G401 (cell line): ENCODE results near the gene ZMYM1. TPM values are rescaled to one million over a fixed set of nuclear protein-coding genes. Genes with fewer than 3 reads are reported as not detected.
"Not testable (repeated sequence)": the region's sequence is repeated elsewhere in the genome, so short reads cannot be mapped to it uniquely, and the experiment has no call there.

Source experiments
- DNase-seq: peaks from one replicate; pipeline ENCODE4 v3.0.0-alpha.2; 2015; ENCODE audit warnings: low spot score
- in situ Hi-C: cut with HindIII; loops from 2 replicates; pipeline ENCODE4 v1.10.0; 2016; ENCODE audit warnings: low sequenced_read_pairs, mixed read lengths
- total RNA-seq: library from RNA; depleted of rRNA; stranded (reverse); fragments of >200 nt; shearing (Covaris generic); gene quantifications from 2 replicates; pipeline ENCODE4 v1.2.3, GENCODE V29; 2014; rRNA removed

The ZMYM1 gene
- total RNA-seq, 1 experiment from 2014 or later, result 18.8 TPM

DNA sequence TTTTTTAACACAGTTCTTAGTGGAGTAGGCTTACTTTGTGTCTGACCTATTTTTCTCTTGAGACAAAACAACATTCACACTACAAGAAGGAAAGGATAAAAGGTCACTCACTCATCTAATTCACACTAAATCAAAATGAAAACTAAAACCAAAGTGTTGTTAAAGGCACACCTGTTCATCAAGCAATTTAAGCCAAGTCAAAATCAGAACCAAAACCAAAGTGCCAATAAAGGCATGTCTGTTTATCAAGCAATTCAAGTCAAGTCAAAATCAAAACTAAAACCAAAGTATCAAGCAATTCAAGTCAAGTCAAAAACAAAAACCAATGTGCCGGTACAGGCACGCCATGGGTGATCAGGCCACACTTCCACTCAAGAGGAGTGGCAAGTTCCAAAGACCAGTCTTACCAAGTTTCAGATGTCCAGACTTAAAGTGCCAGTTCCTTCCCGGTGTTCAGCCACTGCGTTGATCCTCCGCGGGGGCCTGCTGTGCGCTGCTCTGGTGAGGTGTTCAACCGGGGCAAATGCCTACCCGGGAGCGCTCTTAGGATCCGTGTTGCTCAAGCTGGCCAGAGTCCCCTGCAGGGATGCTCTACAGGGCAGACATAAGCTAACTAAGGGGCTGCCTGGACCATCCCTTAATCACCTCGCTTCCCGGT is 66.8 kb downstream of the ZMYM1 start:
- DNase-seq, in situ Hi-C loops: not testable (repeated sequence)

GRCh38 chr1:35151220-35151619 is 72.0 kb downstream of the ZMYM1 start:
- in situ Hi-C loops, result no loop called here
- no peak for DNase-seq

DNA sequence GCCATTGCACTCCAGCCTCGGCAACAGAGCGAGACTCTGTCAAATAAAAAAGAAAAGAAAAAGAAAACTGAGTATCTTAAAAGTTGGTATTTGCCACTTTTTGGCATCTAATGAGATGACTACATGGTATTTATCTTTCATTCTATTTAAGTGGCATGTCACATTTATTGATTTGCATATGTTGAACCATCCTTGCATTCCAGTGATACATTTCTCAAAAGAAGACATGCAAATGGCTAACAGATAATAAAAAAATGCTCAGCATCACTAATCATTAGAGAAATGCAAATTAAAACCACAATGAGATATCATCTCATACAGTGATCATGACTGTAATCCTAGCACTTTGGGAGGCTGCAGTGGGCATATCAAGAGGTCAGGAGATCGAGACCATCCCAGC is 85.7 kb downstream of the ZMYM1 start:
- in situ Hi-C loops, result no loop called here

More for the DNA sequence above, 85.7 kb downstream of the ZMYM1 start:
- no peak for DNase-seq

Other genes with a start within 250 kb of the ZMYM1 start
- gene SMIM12, start 219.6 kb upstream of the ZMYM1 start, total RNA-seq, result 64.5 and 72.1 TPM in 2 replicates
- gene DLGAP3, start 149.7 kb upstream of the ZMYM1 start, total RNA-seq, result 3.1 and 4.5 TPM in 2 replicates
- 49.2 and 73.3 TPM in 2 replicates for gene TMEM35B, start 94.0 kb upstream of the ZMYM1 start, total RNA-seq
- gene ZMYM6, start 47.4 kb upstream of the ZMYM1 start, total RNA-seq, result 3.9 and 5.0 TPM in 2 replicates
- gene SFPQ, start 113.8 kb downstream of the ZMYM1 start, total RNA-seq, result 319 and 363 TPM in 2 replicates
- 20.9 and 34.2 TPM in 2 replicates for gene ZMYM4, start 189.3 kb downstream of the ZMYM1 start, total RNA-seq